NCI-H1105 treated with DMSO at 0.1 percent for 48 hours (cell line): ENCODE measurements around the gene NR5A1.

ENCODE experiments used
- DNase-seq: peaks from one replicate; lab custom pipeline; 2025; lab: John Stamatoyannopoulos, UW

The NR5A1 gene

GRCh38 chr9:124498499-124499146, 8.6 kb downstream of the NR5A1 start:
- DNase-seq: no peak

DNA sequence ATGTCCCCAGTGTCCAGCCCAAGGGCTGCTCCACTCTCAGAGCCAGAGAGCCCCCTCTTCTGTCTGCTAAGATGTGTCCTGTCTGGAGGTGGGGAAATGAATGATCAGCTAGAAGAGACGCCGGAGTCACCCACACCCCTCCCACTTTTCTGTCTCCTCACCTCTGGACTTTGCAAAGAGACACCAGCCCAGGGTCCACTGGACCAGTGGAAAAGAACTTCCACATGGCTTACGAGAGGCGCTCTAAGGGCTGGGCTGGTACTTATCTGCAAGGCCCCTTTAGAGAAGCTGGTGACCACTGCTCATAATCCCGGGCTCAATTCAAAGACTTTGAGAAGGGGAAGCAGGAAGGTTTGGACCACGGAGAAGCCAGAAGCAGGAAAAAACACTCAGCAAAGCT, 9.2 kb downstream of the NR5A1 start:
- no peak for DNase-seq

DNA sequence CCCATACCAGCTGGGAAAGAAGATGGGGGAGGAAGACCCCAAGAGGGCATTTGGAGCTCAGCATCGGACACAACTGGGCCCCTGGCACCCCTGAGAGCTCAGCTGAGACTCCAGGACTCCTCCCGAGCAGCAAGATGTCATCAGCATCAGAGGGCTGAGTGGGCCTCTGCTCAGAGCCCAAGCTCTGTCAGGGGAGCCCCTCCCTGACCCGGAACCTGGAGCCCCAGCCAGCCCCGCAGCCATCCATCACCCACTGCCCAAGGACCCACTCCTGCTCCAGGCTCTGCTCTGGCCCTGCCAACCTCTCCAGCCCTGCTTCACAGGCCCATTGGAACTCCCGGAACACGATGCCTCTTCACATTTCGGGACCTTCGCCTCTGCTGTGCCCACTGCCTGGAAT, 9.8 kb downstream of the NR5A1 start:
- no peak for DNase-seq

DNA sequence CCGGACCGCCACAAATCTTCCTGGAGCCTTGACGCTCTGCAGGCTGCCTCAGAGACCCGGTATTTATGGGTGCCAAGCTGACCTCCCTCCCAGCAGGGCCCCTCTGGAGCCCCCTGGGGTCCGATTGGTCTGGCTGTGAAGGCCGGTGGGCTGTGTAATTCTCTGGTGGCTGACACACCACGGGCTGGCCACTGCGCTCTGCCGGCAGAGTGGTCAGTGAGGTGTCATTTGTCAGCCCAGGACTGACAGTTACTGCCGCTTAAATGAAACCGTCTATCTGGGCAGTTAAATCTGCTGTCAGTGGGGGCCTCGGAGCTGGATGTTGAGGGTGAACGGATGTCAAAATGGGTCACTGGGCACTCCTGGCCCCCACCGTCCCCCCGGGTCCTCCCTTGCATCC, 10.7 kb downstream of the NR5A1 start:
- DNase-seq: no peak

GRCh38 chr9:124496075-124496449, 11.1 kb downstream of the NR5A1 start:
- no peak for DNase-seq

DNA sequence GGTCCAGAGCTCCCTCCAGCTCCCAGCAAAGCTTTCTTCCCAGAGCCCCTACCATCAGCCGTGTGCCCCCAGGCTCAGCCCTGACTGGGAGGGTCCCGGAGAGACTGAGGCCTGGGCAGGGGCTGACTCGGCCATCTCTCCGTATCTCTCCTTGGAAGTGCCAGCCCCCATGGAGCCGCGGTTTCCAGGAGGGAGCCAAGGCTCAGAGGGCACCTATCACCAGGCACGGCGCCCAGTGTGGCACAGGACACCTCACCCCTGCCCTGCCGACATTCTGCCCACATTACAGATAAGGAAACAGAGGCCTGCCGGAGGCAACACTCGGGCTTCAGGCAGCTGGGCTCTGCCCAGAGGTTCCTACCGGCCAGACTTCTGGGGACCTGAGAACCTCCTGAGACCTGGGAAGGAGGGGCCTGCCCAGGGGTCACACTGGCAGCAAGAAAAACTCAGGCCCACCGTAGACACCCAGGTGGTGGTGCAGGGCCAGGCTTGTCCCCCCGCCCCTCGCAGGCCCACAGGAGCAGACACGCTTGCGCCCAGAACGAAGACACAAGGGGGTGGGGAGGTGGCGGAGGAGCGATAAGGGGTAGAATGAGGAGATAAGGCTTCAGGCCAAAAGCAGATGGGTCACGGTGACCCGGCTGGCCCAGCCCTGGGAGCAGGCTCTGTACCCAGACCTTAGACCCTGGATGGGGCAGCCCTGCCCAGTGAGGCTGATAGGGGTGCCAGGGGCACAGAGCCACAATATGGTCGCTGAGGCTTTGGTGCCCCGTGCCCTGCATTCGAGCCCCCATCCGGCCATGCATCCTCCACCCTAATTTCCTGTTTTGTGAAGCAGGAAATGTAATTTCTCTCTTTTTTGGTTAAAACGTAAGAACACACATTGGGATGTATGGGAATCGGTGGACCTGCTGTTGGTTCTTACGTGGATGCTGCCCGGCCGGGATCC, 11.8 kb downstream of the NR5A1 start:
- no peak for DNase-seq

DNA sequence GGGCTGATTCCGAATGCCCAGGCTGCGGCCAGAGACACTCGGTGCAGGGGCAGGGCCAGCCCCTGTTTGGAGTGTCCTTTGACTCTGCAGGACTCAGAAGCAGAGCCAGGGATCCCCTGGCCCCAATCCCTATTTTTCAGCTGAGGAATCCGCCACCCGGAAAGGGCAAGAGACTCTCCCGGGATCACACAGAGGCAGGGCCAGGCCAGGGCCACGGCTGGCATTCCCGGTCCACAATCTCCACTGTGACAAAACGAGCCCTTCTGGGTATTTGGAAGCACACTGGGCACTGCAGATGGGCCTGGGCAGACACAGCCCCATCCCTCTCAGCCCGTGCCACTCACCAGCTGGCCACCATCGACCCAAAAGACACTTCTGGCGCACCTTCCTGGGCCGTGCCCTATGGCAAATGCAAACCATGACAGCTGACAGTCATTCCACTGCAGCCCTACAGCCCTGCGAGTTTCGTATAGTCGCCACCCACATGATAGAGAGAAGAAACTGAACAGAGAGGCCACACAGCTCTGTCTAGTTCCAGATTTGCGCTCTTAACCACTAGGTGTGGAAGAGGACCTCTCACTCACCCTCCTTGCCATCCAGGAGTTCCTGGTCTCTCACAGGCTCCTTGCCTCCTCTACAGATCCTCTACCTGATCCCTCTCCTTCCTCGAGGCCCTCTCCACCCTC, 13.3 kb downstream of the NR5A1 start:
- no peak for DNase-seq

DNA sequence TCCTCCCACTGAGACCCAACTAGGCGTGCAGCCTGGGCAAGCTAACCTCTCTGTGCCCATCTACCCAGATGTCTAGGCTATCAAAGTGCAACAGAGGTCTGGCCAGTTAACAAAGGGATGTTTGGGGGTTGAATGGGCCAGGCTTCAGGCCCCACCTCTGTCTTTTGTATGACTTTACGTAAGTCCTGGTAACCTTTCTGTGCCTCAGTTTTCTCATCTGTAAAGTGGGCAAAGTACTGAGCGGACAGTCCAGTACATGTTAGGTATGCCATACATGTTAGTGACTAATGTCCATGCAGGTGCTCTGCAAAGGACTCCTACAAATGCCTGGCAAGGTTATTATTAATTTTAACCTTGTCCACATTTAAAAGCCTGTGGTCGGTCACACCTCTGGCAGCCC, 14.0 kb downstream of the NR5A1 start:
- no peak for DNase-seq

DNA sequence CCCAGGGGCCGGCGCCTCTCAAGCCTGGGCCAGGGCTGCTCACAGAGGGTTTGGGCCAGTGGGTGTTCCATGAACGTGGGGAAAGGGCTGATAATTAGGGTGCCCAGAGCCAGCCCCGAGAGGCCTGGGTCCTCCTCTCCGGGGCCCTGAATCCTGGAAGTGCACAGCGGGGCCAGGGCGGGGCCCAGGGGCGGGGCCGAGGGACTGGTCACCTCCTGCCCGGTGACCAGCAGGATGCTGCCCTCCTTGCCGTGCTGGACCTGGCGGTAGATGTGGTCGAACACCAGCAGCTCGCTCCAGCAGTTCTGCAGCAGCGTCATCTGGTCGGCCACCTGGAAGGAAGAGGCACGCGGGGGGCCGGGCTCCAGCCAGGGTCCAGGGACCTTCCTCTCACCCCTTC, 14.4 kb downstream of the NR5A1 start:
- DNase-seq: no peak

DNA sequence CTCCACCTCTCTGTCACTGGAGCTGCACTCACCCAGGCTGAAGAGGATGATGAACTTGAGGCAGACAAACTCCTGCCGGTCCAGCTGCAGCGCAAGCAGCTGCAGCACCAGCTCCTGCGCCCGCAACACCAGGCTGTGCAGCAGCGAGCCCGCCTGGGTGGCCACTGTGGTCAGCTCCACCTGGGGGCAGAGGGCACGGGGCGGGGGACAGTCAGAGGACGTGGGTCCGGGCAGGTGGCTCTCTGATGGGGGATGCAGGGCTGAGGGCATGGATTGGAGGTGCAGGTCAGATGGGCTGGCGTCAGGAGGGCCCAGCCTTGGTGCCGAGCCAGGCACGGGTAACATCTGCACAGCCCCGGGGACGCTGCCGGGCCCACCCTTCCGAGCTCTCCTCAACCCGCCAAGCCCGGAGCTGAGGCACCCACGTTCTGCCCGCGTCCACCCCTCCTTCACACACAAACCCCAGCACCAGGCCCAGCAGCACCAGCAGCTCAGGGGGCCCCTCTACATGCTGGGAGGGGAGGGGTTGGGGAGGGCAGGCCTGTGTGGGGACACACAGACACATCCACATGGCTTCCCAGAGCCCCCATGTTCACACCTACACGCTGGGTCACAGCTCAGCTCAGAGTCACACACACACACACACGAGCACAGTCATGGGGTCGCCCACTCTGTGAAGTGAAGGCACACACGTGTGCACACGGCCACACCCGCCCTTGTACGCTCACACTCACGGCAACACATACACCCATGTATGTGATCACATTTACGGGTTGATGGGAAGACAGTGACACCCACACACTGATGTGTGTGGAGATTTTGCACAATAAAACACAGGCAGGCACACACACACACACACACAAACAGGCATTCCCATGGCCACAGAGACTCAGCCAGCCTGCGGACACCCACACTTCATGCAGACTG, 15.9 kb downstream of the NR5A1 start:
- no peak for DNase-seq

- no peak for DNase-seq
Observed at GRCh38 chr9:124490004-124490403, 17.2 kb downstream of the NR5A1 start.

DNA sequence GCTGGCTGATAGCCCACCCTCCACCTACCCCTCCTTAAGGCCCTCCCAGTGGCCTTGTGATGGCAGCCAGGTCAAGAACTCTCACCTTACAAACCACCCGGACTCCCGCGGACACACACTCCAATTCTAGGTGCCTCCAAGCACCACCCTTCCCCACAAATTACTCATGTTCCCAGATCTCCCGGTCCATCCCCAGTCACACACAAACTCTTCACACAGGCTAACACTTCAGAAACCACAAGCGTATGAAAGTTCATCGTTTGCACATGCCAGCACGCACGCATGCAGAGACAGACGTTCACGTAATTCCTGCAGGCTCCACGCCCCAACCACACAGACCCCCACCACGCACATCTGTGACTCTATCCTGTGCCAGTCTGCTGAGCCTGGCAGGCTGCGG, 18.0 kb downstream of the NR5A1 start:
- no peak for DNase-seq

- DNase-seq: no peak
Observed at GRCh38 chr9:124488641-124489210, 18.5 kb downstream of the NR5A1 start.

DNA sequence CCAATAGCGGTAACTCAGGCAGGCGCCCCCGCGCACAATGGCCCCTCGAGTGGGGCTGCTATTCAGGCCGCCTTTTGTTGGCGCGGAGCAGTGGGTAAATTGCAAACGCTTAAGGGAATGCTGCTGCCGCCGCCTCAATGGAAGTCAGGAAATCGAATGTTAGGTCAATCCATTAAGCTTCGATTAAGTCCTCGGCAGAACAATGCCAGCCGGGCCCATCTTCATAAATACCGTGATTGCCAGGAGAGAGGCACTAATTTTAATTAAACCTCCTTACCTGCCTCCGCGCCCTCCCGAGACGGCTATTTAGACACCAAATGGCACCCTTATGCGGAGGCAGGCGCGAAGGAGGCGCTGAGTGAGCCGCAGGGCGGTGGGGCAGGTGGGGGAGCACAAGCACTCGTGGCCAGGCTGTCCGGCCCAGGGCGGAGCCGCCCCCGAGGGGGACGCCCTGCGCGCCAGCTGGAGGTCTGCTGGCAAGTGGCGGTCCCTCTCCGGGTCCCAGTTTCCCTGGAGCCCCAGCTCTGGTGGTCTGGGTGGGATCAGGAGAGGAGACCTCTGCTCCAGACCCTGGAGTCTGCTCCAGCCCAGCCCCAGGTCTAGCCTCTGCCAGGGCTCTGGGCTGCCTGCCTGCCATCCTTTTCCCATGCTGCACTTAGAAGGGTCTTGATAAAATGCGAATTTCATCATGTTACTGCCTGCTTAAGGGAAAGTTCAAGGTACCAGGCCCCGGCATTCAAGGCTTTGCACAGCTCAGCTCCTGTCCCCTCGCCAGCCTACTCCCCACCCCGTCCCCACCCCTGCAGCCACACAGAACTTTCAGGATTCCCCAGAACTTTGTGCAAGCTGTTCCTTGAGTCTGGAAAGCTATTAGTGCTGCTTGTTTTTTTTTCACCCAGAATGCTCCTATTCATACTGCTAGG, 19.7 kb downstream of the NR5A1 start:
- no peak for DNase-seq

DNA sequence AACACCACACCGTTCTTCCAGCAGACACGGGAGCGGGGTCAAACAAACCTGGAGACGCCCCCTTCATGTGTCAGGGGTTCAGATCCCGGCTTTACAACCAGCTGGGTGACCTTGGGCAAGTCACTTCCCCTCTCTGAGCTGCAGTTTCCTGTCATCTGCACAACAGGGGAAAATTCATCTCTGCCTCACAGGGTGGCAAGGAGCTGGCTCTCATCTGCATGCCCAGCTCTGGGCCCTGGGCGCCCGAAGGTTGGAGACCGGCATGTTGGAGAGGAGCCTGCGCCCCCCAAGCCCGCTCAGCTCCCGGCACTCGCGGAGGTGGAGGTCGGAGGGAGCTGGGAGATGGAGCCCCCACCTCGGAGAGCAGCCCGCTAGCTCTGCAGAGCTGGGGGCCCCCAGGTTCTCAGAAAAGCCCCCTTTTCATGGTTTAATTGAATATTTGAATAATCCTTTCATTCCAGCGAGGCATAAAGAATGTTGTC, 20.4 kb downstream of the NR5A1 start:
- DNase-seq: no peak

- no peak for DNase-seq
Observed at GRCh38 chr9:124485936-124486335, 21.3 kb downstream of the NR5A1 start.

- no peak for DNase-seq
Observed at GRCh38 chr9:124485201-124485600, 22.0 kb downstream of the NR5A1 start.

GRCh38 chr9:124483481-124483880, 23.7 kb downstream of the NR5A1 start:
- DNase-seq: no peak

GRCh38 chr9:124482431-124483031, 24.7 kb downstream of the NR5A1 start:
- DNase-seq: no peak

DNA sequence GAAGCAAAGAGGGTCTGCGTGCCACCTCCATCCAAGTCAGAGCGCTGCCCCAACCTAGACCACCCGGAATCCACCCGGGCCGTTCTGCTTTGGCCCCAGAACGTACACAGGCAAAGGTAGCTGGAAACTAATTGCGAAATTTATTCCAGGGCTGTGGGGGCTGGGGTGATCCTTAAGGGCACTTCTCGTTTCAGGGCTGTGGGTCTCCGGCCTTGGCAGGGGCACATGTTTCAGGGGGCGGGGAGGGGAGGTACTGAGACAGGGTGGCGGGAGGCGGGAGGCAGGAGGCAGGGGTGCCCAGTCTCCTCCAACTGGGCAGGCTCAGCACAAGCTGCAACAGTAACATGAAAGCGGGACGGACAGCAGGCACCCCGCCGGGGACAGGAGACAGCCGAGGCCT, 26.1 kb downstream of the NR5A1 start:
- DNase-seq: no peak
